Measurements from ENCODE around the gene MICALL1.

- TF ChIP-seq CTCF (IDR thresholded peaks at IDR 0.05; ENCODE audit: borderline replicate concordance, extremely low read depth, low read length, poor library complexity, severe bottlenecking) (no peak), EZH2 (IDR thresholded peaks at IDR 0.05; ENCODE audit: borderline replicate concordance, low read depth, low read length, severe bottlenecking) (no peak)
These were observed 45.2 kb downstream of the MICALL1 start for GRCh38 chr22:37951305-37951704.
